ENCODE measurements around the gene CNIH3. TPM values are rescaled to one million over a fixed set of nuclear protein-coding genes. Genes with fewer than 3 reads are reported as not detected.

The CNIH3 gene
- total and polyA plus RNA-seq, 2 donors (not counting 3 experiments of a cell fraction or from before 2014, with no cell fraction given): 1.3 to 2.5 TPM

GRCh38 chr1:224739997-224740684, 124.0 kb downstream of the CNIH3 start:
- intact Hi-C loops (cut with micrococcal nuclease): no loop called here
- no peaks in the 10 kb centered on the region for H3K27me3 ChIP-seq (ENCODE audit: control insufficient read depth in 2 of 2, insufficient read depth in 2 of 2, low read length in 2 of 2)
- POLR2A ChIA-PET: interaction anchor here (0.5 kb wide), 1 partner anchor 88 kb away, joined by 3 read pairs; no protein-coding TSS in a partner anchor
- no peaks in the 10 kb centered on the region for H4K20me1 ChIP-seq (replicated peaks; ENCODE audit: control insufficient read depth, extremely low read depth, insufficient read depth, low read length)
- H3K9me1 ChIP-seq (replicated peaks; ENCODE audit: control insufficient read depth, extremely low read depth, insufficient read depth, low read length): no peaks in the 10 kb centered on the region
- FAIRE-seq (no peak), DNase-seq (ENCODE audit: low read depth, low spot score) (no peak)
- no peaks in the 10 kb centered on the region for H3K4me1 ChIP-seq (ENCODE audit: control insufficient read depth, extremely low read depth, insufficient read depth, low read length)
- TF ChIP-seq GATA2 (IDR thresholded peaks at IDR 0.05; ENCODE audit: insufficient read depth, insufficient read length, low read depth, low read length) (no peak), CTCF (IDR thresholded peaks at IDR 0.05; ENCODE audit: extremely low read depth in 1 of 2, insufficient read depth in 1 of 2, low read depth in 1 of 2, low read length in 2 of 2) (no peak), EZH2 (IDR thresholded peaks at IDR 0.05; ENCODE audit: borderline replicate concordance, low read depth, low read length, severe bottlenecking) (no peak), MYC (IDR thresholded peaks at IDR 0.05; ENCODE audit: low read depth, low read length) (no peak), FOS (IDR thresholded peaks at IDR 0.05; ENCODE audit: borderline replicate concordance, insufficient read depth, low read length) (no peak), POLR2A (IDR thresholded peaks at IDR 0.05; ENCODE audit: low read depth, low read length) (no peak)
- TF ChIP-seq, protein P1, sequence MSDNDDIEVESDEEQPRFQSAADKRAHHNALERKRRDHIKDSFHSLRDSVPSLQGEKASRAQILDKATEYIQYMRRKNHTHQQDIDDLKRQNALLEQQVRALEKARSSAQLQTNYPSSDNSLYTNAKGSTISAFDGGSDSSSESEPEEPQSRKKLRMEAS (IDR thresholded peaks at IDR 0.05; ENCODE audit: insufficient read depth, insufficient read length): no peak
- H3K9me3 ChIP-seq (replicated peaks; ENCODE audit: control insufficient read depth, insufficient read depth, low read length): no peaks in the 10 kb centered on the region
- H3K79me2 ChIP-seq (ENCODE audit: control insufficient read depth, insufficient read depth, low read length): no peaks in the 10 kb centered on the region
- no peak overlapping the region for H3K27ac ChIP-seq (ENCODE audit: insufficient read depth, low read depth, low read length)
- no TSS peak for BruUV-seq (replicated peaks)
- H3K36me3 ChIP-seq (ENCODE audit: control insufficient read depth in 2 of 2, extremely low read depth in 1 of 2, insufficient read depth in 2 of 2, low read length in 2 of 2): no peaks in the 10 kb centered on the region
- CTCF ChIA-PET: interaction anchor here (0.7 kb wide), 1 partner anchor 27 kb away, joined by 4 read pairs; no protein-coding TSS in a partner anchor
- H2AFZ ChIP-seq (ENCODE audit: low read depth, low read length): no peak overlapping the region
- no peak overlapping the region for H3K4me3 ChIP-seq (replicated peaks in 1 of 3; ENCODE audit: insufficient read depth in 1 of 3, low read depth in 1 of 3, low read length in 3 of 3)
- H3K4me2 ChIP-seq (ENCODE audit: insufficient read depth, low read length): no peak overlapping the region
- dilution Hi-C loops (cut with MboI; ENCODE audit: extremely low pct_ligation_motif_present, low sequenced_read_pairs): no loop called here
- H3K9ac ChIP-seq (replicated peaks; ENCODE audit: extremely low read depth, insufficient read depth, low read length): no peak overlapping the region

Measured in endothelial cell of umbilical vein (primary cell).